Measurements from ENCODE around the gene ABCA2. TPM values are rescaled to one million over a fixed set of nuclear protein-coding genes. Genes with fewer than 3 reads are reported as not detected.

The ABCA2 gene
- polyA plus RNA-seq, 1 of the 3 experiments (the other 2 are of a cell fraction): 34.7 TPM

GRCh38 chr9:136995362-136995761 lies 32.7 kb downstream of the ABCA2 start:
- ChIA-PET CTCF (interaction anchor here (0.9 to 6.8 kb wide), 5 partner anchors 33 to 68 kb away, joined by 3 to 68 read pairs (median 10); partner anchors contain the start of genes ABCA2, FBXW5 and FUT7), POLR2A (interaction anchor here (0.7 kb wide), 1 partner anchor 44 kb away, joined by 3 read pairs; no protein-coding TSS in a partner anchor)
- Histone ChIP-seq H3K36me3 (replicated peaks in 1 of 2; ENCODE audit: control insufficient read depth in 1 of 2, insufficient read depth in 2 of 2, low read length in 1 of 2) (peaks cover 0 to 7% of the 10 kb centered on the region in 2 experiments), H3K4me1 (ENCODE audit: control insufficient read depth in 1 of 2, insufficient read depth in 2 of 2, low read depth in 1 of 2, low read length in 1 of 2) (peaks cover 9 to 24% of the 10 kb centered on the region in 2 experiments; a peak in 3 of 4 replicates), H2AFZ (ENCODE audit: low read depth) (no peak overlapping the region), H3K4me3 (ENCODE audit: low read depth in 2 of 2, low read length in 1 of 2) (no peak overlapping the region), H3K9me3 (no peaks in the 10 kb centered on the region), H3K9ac (no peak overlapping the region), H3F3A (replicated peaks; ENCODE audit: insufficient read depth) (no peaks in the 10 kb centered on the region), H3K9me2 (no peaks in the 10 kb centered on the region), H3K27ac (ENCODE audit: low read depth in 2 of 2, low read length in 1 of 2) (no peak overlapping the region), H4K20me1 (ENCODE audit: insufficient read depth) (0 out of 2 replicates have a peak, but pooled peaks cover 3% of the 10 kb centered on the region), H3K4me2 (no peak overlapping the region), H3K79me2 (ENCODE audit: insufficient read depth) (peaks cover 18% of the 10 kb centered on the region; the same call in 1 of the 2 replicates), H3K27me3 (ENCODE audit: insufficient read depth) (no peaks in the 10 kb centered on the region)
- 93% methylated on average over 30 of the region's 30 CpGs for WGBS (ENCODE audit: low lambda C conversion rate)
- no peak for TF ChIP-seq RFX5 (IDR thresholded peaks at IDR 0.05; ENCODE audit: low read length)
- TF ChIP-seq JUND (IDR thresholded peaks at IDR 0.05): no peak
- TF ChIP-seq MEF2A (IDR thresholded peaks at IDR 0.05; ENCODE audit: borderline replicate concordance, low read depth): no peak
- no peak for TF ChIP-seq GABPA (IDR thresholded peaks at IDR 0.05; ENCODE audit: low read depth)
- no peak for TF ChIP-seq FOSL2 (IDR thresholded peaks at IDR 0.05; ENCODE audit: borderline replicate concordance, low read depth)
- no peak for TF ChIP-seq RCOR1 (IDR thresholded peaks at IDR 0.05; ENCODE audit: low read length)
- no peak for TF ChIP-seq MAX (IDR thresholded peaks at IDR 0.05; ENCODE audit: low read depth)
- no peak for TF ChIP-seq REST (IDR thresholded peaks at IDR 0.05; ENCODE audit: low read depth, low read length)
- no peak for TF ChIP-seq NFIC (IDR thresholded peaks at IDR 0.05; ENCODE audit: borderline replicate concordance)
- no peak for TF ChIP-seq TCF12 (IDR thresholded peaks at IDR 0.05)
- TF ChIP-seq SIN3A (IDR thresholded peaks at IDR 0.05; ENCODE audit: borderline replicate concordance, low read depth, low read length): no peak
- no peak for TF ChIP-seq FOXM1 (IDR thresholded peaks at IDR 0.05; ENCODE audit: low read depth)
- no peak for TF ChIP-seq USF1 (IDR thresholded peaks at IDR 0.05; ENCODE audit: borderline replicate concordance, low read depth)
- TF ChIP-seq YY1 (IDR thresholded peaks at IDR 0.05; ENCODE audit: low read depth): no peak
- no peak for DNase-seq

GRCh38 chr9:136994888-136995230 lies 33.2 kb downstream of the ABCA2 start:
- WGBS (ENCODE audit: low lambda C conversion rate): 96% methylated on average over 16 of the region's 40 CpGs
- POLR2A ChIA-PET: no interaction called here
- no peak for TF ChIP-seq JUND (IDR thresholded peaks at IDR 0.05)
- TF ChIP-seq YY1 (IDR thresholded peaks at IDR 0.05; ENCODE audit: low read depth): no peak
- no peak for TF ChIP-seq TCF12 (IDR thresholded peaks at IDR 0.05)
- TF ChIP-seq RAD21 (IDR thresholded peaks at IDR 0.05; ENCODE audit: low read length): no peak
- no peak for TF ChIP-seq FOXJ3 (CRISPR knock-in tag; IDR thresholded peaks at IDR 0.05)
- TF ChIP-seq PBX3 (IDR thresholded peaks at IDR 0.05): no peak
- no peak for TF ChIP-seq NRF1 (IDR thresholded peaks at IDR 0.05; ENCODE audit: low read depth, low read length)
- TF ChIP-seq TEAD4 (IDR thresholded peaks at IDR 0.05; ENCODE audit: borderline replicate concordance, insufficient read depth): no peak
- TF ChIP-seq EP300 (IDR thresholded peaks at IDR 0.05; ENCODE audit: borderline replicate concordance in 1 of 2, low read depth in 1 of 2, low read length in 1 of 2): no peak
- TF ChIP-seq EZH2phosphoT487 (IDR thresholded peaks at IDR 0.05; ENCODE audit: borderline replicate concordance, low read depth): no peak
- TF ChIP-seq SIN3A (IDR thresholded peaks at IDR 0.05; ENCODE audit: borderline replicate concordance, low read depth, low read length): no peak
- no peak for TF ChIP-seq USF1 (IDR thresholded peaks at IDR 0.05; ENCODE audit: borderline replicate concordance, low read depth)

More at GRCh38 chr9:136994888-136995230, 33.2 kb downstream of the ABCA2 start:
- Histone ChIP-seq H3K4me3 (ENCODE audit: low read depth in 2 of 2, low read length in 1 of 2) (no peak overlapping the region), H3K4me1 (ENCODE audit: control insufficient read depth in 1 of 2, insufficient read depth in 2 of 2, low read depth in 1 of 2, low read length in 1 of 2) (peaks cover 9 to 24% of the 10 kb centered on the region in 2 experiments; a peak in 3 of 4 replicates), H3K9me3 (no peaks in the 10 kb centered on the region), H3K27me3 (ENCODE audit: insufficient read depth) (no peaks in the 10 kb centered on the region), H3F3A (replicated peaks; ENCODE audit: insufficient read depth) (no peaks in the 10 kb centered on the region), H3K9ac (no peak overlapping the region), H3K9me2 (no peaks in the 10 kb centered on the region), H3K36me3 (replicated peaks in 1 of 2; ENCODE audit: control insufficient read depth in 1 of 2, insufficient read depth in 2 of 2, low read length in 1 of 2) (peaks cover 0 to 7% of the 10 kb centered on the region in 2 experiments), H3K4me2 (no peak overlapping the region), H3K27ac (ENCODE audit: low read depth in 2 of 2, low read length in 1 of 2) (no peak overlapping the region), H4K20me1 (ENCODE audit: insufficient read depth) (0 out of 2 replicates have a peak, but pooled peaks cover 3% of the 10 kb centered on the region), H3K79me2 (ENCODE audit: insufficient read depth) (peaks cover 18% of the 10 kb centered on the region; the same call in 1 of the 2 replicates), H2AFZ (ENCODE audit: low read depth) (no peak overlapping the region)
- no peak for DNase-seq
- CTCF ChIA-PET: interaction anchor here (2.1 to 6.8 kb wide), 2 partner anchors 34 to 40 kb away, joined by 10 to 68 read pairs; partner anchors contain the start of genes ABCA2 and FUT7

Measured in SK-N-SH (cell line).